CD4-positive, CD25-positive, alpha-beta regulatory T cell (primary cell): ENCODE results near the gene AP4M1. TPM values are rescaled to one million over a fixed set of nuclear protein-coding genes. Genes with fewer than 3 reads are reported as not detected.
"Not testable (repeated sequence)": the region's sequence is repeated elsewhere in the genome, so short reads cannot be mapped to it uniquely, and the experiment has no call there.

Experiments used
- ATAC-seq, 2 donors: fragments of 150-1000 bp; cut with Tn5 transposase; one replicate each; pipeline ENCODE4 v1.10.0; 2021; ENCODE audit warnings: low read depth in 2 of 2, moderate number of reproducible peaks in 2 of 2, moderate library complexity in 1 of 2
- DNase-seq, 3 donors: peaks; one replicate each; pipeline versions ENCODE4 v3.0.0 to v3.0.0-alpha.2; 2012 to 2022; ENCODE audit warnings: mixed read lengths in 1 of 3
- H3K27ac ChIP-seq: one replicate; pipeline ENCODE4 v1.7.0; 2013; ENCODE audit warnings: mild to moderate bottlenecking, low read length; ENCODE audit not compliant: insufficient read depth, poor library complexity, severe bottlenecking
- H3K27me3 ChIP-seq: one replicate; pipeline ENCODE4 v1.7.0; 2013; ENCODE audit warnings: low read length; ENCODE audit not compliant: control insufficient read depth, insufficient read depth
- H3K36me3 ChIP-seq: one replicate; pipeline ENCODE4 v1.7.0; 2013; ENCODE audit warnings: mild to moderate bottlenecking, low read length, moderate library complexity; ENCODE audit not compliant: control insufficient read depth, insufficient read depth
- H3K4me1 ChIP-seq: 2 replicates; pipeline ENCODE4 v1.7.0; 2013; ENCODE audit warnings: mild to moderate bottlenecking, low read length; ENCODE audit not compliant: insufficient read depth, control insufficient read depth, poor library complexity, severe bottlenecking
- H3K4me3 ChIP-seq: one replicate; pipeline ENCODE4 v1.7.0; 2013; ENCODE audit warnings: low read depth, mild to moderate bottlenecking, low read length, moderate library complexity
- H3K9me3 ChIP-seq, 2 experiments: 1 replicate in 1 of 2; 2 replicates in 1 of 2; pipeline ENCODE4 v1.7.0; 2013; ENCODE audit warnings: low read length in 2 of 2, mild to moderate bottlenecking in 1 of 2, moderate library complexity in 1 of 2; ENCODE audit not compliant: control insufficient read depth in 2 of 2
- H3K27ac Mint-ChIP-seq, 3 donors: one replicate each; pipeline ENCODE4 v1.8.0; 2020 to 2022; ENCODE audit warnings: mild to moderate bottlenecking in 3 of 3, mixed read lengths in 3 of 3, moderate library complexity in 2 of 3
- H3K27me3 Mint-ChIP-seq: one replicate; pipeline ENCODE4 v1.8.0; 2022; ENCODE audit warnings: mild to moderate bottlenecking, mixed read lengths
- H3K36me3 Mint-ChIP-seq: one replicate; pipeline ENCODE4 v1.8.0; 2020; ENCODE audit warnings: mixed read lengths
- H3K4me1 Mint-ChIP-seq, 4 donors: one replicate each; pipeline ENCODE4 v1.8.0; 2020 to 2022; ENCODE audit warnings: mixed read lengths in 4 of 4, mild to moderate bottlenecking in 1 of 4
- H3K4me3 Mint-ChIP-seq, 4 donors: one replicate each; pipeline ENCODE4 v1.8.0; 2020 to 2022; ENCODE audit warnings: mild to moderate bottlenecking in 4 of 4, mixed read lengths in 4 of 4, moderate library complexity in 3 of 4
- H3K9me3 Mint-ChIP-seq, 7 donors: one replicate each; pipeline ENCODE4 v1.8.0; 2020 to 2022; ENCODE audit warnings: mixed read lengths in 7 of 7, mild to moderate bottlenecking in 3 of 7, moderate library complexity in 2 of 7
- polyA plus RNA-seq, 4 donors: library from polyadenylated mRNA; unstranded; fragments of 300-500 nt; fragmentation: Illumina TruSeq; gene quantifications; one replicate each; pipeline ENCODE4 v1.2.3, GENCODE V29; 2021
- total RNA-seq: library from RNA; stranded (reverse); gene quantifications from one replicate; pipeline ENCODE4 v1.2.3, GENCODE V29; 2022

AP4M1 gene
- total and polyA plus RNA-seq, 5 donors from 2014 or later = 2.6 to 6.4 (median 4.3) TPM

DNA sequence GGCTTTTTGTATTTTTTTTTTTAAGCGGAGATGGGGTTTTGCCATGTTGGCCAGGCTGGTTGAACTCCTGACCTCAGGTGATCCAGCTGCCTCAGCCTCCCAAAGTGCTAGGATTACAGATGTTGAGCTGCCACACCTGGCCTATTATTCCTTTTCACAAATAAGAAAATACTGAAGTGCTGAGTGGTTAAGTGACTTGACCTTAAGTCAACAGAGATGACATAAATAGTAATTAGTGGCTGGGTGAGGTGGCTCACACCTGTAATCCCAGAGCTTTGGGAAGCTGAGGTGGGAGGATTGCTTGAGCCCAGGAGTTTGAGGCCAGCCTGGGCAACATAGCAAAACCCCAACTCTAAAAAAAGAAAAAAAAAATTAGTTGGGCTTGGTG is 28.8 kb downstream of the AP4M1 start:
- H3K4me3 ChIP-seq, H3K36me3 ChIP-seq, H3K27ac ChIP-seq, DNase-seq, H3K9me3 Mint-ChIP-seq, ATAC-seq, H3K27ac Mint-ChIP-seq, H3K9me3 ChIP-seq, H3K27me3 Mint-ChIP-seq, H3K27me3 ChIP-seq, H3K36me3 Mint-ChIP-seq: not testable (repeated sequence)
- H3K4me1 ChIP-seq = peaks cover 28% of the 10 kb centered on the region
- H3K4me1 Mint-ChIP-seq = peaks cover 0 to 32% (median 18%) of the 10 kb centered on the region in 4 donors
- peak overlapping the region in 1 of 4 donors; percentile 68 for H3K4me3 Mint-ChIP-seq

DNA sequence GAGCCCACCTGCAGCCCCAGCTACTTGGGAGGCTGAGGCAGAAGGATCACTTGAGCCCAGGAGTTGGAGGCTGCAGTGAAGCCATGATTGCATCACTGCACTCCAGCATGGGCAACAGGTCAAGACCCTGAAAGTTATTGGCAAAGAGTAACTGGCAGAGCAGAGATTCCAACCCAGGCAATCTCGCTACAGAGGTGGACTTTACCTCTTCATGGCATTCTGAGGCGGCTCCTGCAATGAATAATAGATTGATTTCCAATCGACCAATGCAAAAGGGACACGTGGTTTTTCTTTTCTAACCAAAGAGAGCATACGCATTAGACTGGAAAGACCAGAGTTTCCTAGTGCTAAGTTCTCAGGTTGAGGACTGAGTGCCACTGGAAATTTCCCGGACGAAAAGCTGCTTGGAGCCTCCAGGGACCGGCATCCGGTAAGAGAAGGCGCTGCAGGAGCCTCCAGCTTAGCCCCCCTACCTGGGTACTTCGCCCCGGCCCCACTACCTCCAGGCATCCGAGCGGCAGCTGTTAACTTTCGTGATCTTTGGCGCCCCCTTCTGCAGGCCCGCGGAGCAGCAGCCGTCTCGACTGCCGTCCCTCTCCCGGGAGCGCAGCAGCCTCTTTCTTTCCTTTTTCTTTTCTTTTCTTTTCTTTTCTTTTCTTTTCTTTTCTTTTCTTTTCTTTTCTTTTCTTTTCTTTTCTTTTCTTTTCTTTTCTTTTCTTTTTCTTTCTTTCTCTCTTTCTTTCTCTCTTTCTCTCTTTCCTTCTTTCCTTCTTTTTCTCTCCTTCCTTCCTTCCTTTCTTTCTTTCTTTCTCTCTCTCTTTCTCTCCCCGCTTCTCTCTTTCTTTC is 29.4 kb downstream of the AP4M1 start:
- H3K27me3 ChIP-seq = no peaks in the 10 kb centered on the region
- Mint-ChIP-seq H3K36me3 (no peaks in the 10 kb centered on the region), H3K27me3 (peaks cover 8% of the 10 kb centered on the region), H3K4me3 (peak overlapping the region in 3 of 4 donors; percentile 36 to 96 (median 68)), H3K9me3 (no peaks in the 10 kb centered on the region), H3K27ac (no peak overlapping the region), H3K4me1 (peaks cover 0 to 26% (median 16%) of the 10 kb centered on the region in 4 donors)
- no peaks in the 10 kb centered on the region for H3K36me3 ChIP-seq
- no peaks in the 10 kb centered on the region for H3K9me3 ChIP-seq
- ATAC-seq (no peak), DNase-seq (peak; percentile 75 to 80 (median 75))
- no peak overlapping the region for H3K27ac ChIP-seq
- no peak overlapping the region for H3K4me3 ChIP-seq
- peaks cover 22% of the 10 kb centered on the region for H3K4me1 ChIP-seq

DNA sequence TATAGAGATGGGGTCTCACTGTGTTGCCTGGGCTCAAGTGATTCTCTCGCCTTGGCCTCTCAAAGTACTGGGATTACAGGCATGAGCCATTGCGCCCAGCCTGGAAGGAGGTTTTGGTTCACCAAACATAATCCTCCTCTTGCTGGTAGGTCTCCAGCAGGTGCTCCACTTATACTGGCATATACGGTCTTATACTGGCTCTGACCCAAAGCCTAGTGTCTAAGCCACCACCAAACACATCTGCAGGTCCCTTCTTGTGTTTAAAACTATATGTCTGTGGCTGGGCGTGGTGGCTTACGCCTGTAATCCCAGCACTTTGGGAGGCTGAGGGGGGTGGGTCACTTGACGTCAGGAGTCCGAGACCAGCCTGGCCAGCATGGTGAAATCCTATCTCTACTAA is 30.7 kb downstream of the AP4M1 start:
- Histone ChIP-seq H3K27me3 (no peaks in the 10 kb centered on the region), H3K27ac (no peak overlapping the region), H3K36me3 (no peaks in the 10 kb centered on the region), H3K9me3 (no peaks in the 10 kb centered on the region), H3K4me3 (no peak overlapping the region), H3K4me1 (peaks cover 16% of the 10 kb centered on the region)
- peak overlapping the region in 1 of 4 donors; percentile 22 for H3K4me3 Mint-ChIP-seq
- H3K27ac Mint-ChIP-seq = no peak overlapping the region
- no peak for DNase-seq
- no peak for ATAC-seq
- H3K9me3 Mint-ChIP-seq = no peaks in the 10 kb centered on the region
- H3K4me1 Mint-ChIP-seq = peaks cover 0 to 15% (median 11%) of the 10 kb centered on the region in 4 donors
- peaks cover 8% of the 10 kb centered on the region for H3K27me3 Mint-ChIP-seq
- H3K36me3 Mint-ChIP-seq = no peaks in the 10 kb centered on the region

DNA sequence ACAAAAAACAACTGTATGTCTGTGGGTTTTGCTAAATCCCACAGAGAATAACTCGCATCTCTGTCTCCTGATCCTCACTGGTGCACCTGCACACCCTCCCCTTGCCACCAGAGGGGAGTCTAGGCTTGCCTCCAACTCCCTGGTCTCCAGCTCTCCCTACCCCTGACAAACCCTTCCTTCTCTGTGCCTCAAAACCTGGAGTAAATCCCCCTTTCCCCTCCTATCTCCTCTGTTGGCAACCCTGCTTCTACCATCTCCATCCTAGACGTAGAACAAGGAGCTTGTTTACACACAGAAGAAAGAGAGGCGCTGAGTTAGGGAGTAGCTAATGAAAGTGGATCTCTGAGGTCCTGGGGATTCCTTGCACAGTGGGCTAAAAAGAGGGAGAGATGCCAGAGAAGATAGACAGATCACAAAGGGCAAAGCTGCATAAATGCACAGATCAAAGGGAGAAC is 31.3 kb downstream of the AP4M1 start:
- Mint-ChIP-seq H3K36me3 (no peaks in the 10 kb centered on the region), H3K27ac (peak overlapping the region in 1 of 3 donors; percentile 54), H3K4me1 (peaks cover 0 to 16% (median 11%) of the 10 kb centered on the region in 4 donors), H3K4me3 (peak overlapping the region in 2 of 4 donors; percentile 22 to 43), H3K9me3 (no peaks in the 10 kb centered on the region), H3K27me3 (peaks cover 8% of the 10 kb centered on the region)
- no peak overlapping the region for H3K4me3 ChIP-seq
- H3K4me1 ChIP-seq = peaks cover 14% of the 10 kb centered on the region
- no peak overlapping the region for H3K27ac ChIP-seq
- H3K36me3 ChIP-seq = no peaks in the 10 kb centered on the region
- ATAC-seq (peak; percentile 82 to 83), DNase-seq (peak; percentile 39 to 75 (median 62))
- no peaks in the 10 kb centered on the region for H3K27me3 ChIP-seq
- no peaks in the 10 kb centered on the region for H3K9me3 ChIP-seq

DNA sequence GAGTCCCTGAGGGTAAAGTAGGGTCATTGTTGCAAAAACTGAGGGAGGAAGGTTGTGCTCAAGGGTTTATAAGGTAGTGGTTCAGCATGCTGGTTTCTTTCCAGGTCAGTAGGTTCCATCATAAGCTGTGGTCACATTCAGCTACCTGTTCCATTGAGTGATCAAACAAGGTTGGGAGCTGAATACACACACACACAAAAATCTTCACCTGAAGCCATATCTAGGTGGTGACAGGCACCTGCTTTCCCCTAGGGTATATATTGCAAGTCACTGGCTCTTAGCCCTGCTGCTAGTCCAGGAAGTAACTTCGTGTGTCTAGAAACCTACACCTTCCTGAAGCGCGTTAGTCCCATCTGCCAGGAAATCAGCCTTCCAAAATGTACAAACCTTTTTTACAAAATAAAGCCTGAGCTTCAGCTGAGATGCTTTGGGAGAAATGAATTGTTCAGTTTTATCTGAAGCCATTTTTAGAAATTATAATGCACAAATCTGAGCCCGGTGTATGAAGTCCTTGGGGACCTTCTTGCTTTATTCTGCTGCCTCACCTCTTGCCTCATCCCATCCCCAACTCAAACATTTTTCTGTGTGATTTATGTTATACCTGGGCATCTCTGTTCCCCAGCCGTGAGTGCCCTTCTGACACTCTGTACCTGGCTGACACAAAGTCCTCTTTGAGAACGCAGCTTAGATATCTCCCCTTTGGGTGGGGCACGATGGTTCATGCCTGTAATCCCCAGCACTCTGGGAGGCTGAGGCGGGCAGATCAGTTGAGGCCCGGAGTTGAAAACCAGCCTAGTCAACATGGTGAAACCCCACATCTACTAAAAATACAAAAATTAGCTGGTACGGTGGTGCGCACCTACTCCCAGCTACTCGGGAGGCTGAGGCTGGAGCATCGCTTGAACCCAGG is 36.7 kb downstream of the AP4M1 start:
- DNase-seq = peak in 1 of 3 donors; percentile 35
- H3K9me3 ChIP-seq = no peaks in the 10 kb centered on the region
- Mint-ChIP-seq H3K4me1 (peaks cover 0 to 8% (median 4%) of the 10 kb centered on the region in 4 donors), H3K9me3 (no peaks in the 10 kb centered on the region), H3K27ac (peak overlapping the region in 1 of 3 donors; percentile 32), H3K27me3 (peaks cover 2% of the 10 kb centered on the region), H3K36me3 (no peaks in the 10 kb centered on the region), H3K4me3 (peak overlapping the region in 2 of 4 donors; percentile 21 to 76)
- no peak overlapping the region for H3K4me3 ChIP-seq
- peak; percentile 37 for ATAC-seq
- no peaks in the 10 kb centered on the region for H3K36me3 ChIP-seq
- no peak overlapping the region for H3K27ac ChIP-seq
- H3K27me3 ChIP-seq = peaks cover 2% of the 10 kb centered on the region
- H3K4me1 ChIP-seq = peaks cover 3% of the 10 kb centered on the region

DNA sequence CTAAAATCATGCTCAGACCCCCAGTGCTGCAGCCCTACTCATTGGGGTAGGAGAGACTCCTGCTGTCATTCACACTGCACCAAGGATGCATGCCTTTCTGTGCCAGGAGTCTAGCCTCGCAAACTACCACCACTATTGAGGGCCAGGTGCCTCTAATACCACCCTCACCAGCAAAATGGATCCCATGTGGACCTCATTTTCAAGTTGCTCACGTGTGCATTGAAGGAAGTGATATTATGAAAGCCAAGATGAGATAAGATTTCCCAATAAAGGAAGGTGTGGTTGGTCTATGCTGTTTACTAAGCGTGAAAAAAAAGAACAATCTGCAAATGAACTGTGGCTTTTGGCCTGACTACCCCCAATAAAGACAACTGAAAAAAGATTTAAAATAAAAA is 40.1 kb downstream of the AP4M1 start:
- H3K4me3 Mint-ChIP-seq = no peak overlapping the region
- peaks cover 3% of the 10 kb centered on the region for H3K4me1 ChIP-seq
- no peak overlapping the region for H3K27ac ChIP-seq
- peaks cover 0 to 8% (median 4%) of the 10 kb centered on the region in 4 donors for H3K4me1 Mint-ChIP-seq
- no peak overlapping the region for H3K4me3 ChIP-seq
- H3K36me3 Mint-ChIP-seq = no peaks in the 10 kb centered on the region
- peaks cover 4% of the 10 kb centered on the region for H3K27me3 Mint-ChIP-seq
- no peaks in the 10 kb centered on the region for H3K36me3 ChIP-seq
- DNase-seq (no peak), ATAC-seq (no peak)
- H3K9me3 Mint-ChIP-seq = no peaks in the 10 kb centered on the region
- H3K27me3 ChIP-seq = peaks cover 2% of the 10 kb centered on the region
- no peaks in the 10 kb centered on the region for H3K9me3 ChIP-seq
- H3K27ac Mint-ChIP-seq = no peak overlapping the region

DNA sequence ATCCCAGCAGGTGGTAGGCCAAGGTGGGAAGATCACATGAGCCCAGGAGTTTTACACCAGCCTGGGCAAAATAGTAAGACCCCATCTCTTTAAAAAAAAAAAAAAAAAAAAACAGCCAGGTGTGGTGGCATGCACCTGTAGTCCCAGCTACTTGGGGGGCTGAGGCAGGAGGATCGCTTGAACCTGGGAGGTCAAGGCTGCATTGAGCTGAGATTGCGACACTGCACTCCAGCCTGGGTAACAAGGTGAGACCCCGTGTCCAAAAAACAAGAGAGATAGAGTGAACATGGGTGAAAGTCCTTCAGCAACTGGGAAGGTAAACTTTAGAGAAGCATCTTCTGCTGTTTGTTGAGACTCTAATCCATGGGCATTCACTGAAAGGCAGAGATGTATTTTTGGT is 41.0 kb downstream of the AP4M1 start:
- H3K27ac Mint-ChIP-seq = no peak overlapping the region
- no peaks in the 10 kb centered on the region for H3K9me3 Mint-ChIP-seq
- Histone ChIP-seq H3K4me3 (no peak overlapping the region), H3K4me1 (peaks cover 3% of the 10 kb centered on the region), H3K36me3 (no peaks in the 10 kb centered on the region), H3K9me3 (no peaks in the 10 kb centered on the region), H3K27ac (no peak overlapping the region), H3K27me3 (peaks cover 2% of the 10 kb centered on the region)
- ATAC-seq = no peak
- peaks cover 4% of the 10 kb centered on the region for H3K27me3 Mint-ChIP-seq
- no peak for DNase-seq
- H3K4me1 Mint-ChIP-seq = peaks cover 0 to 8% (median 4%) of the 10 kb centered on the region in 4 donors
- H3K4me3 Mint-ChIP-seq = no peak overlapping the region
- no peaks in the 10 kb centered on the region for H3K36me3 Mint-ChIP-seq
